Esophagus squamous epithelium (tissue), 5 donors: ENCODE data around the gene CPNE6. TPM values are rescaled to one million over a fixed set of nuclear protein-coding genes. Genes with fewer than 3 reads are reported as not detected.

Experiments
- DNase-seq: peaks from one replicate; lab custom pipeline; 2025; lab: John Stamatoyannopoulos, UW
- H3K27ac ChIP-seq, 4 donors: fragments of 200-600 bp; sonication (generic); one replicate each; pipeline ENCODE4 v1.5.1; 2016 to 2019; ENCODE audit warnings: mild to moderate bottlenecking in 1 of 4
- H3K27me3 ChIP-seq, 4 donors: fragments of 200-600 bp; sonication (generic); 1 replicate in 3 of 4; 2 replicates in 1 of 4; pipeline versions ENCODE4 v1.5.1 to v1.6.0; 2017 to 2021; ENCODE audit warnings: antibody characterized with exemption in 1 of 4
- H3K36me3 ChIP-seq, 3 donors: fragments of 200-600 bp; sonication (generic); one replicate each; pipeline ENCODE4 v1.5.1; 2016 to 2019
- H3K4me1 ChIP-seq, 3 donors: fragments of 200-600 bp; sonication (generic); one replicate each; pipeline ENCODE4 v1.5.1; 2017 to 2019
- H3K4me3 ChIP-seq, 4 donors: fragments of 200-600 bp; sonication (generic); 1 replicate in 3 of 4; 2 replicates in 1 of 4; pipeline ENCODE4 v1.5.1; 2016 to 2019; ENCODE audit warnings: mild to moderate bottlenecking in 2 of 4, moderate library complexity in 1 of 4
- H3K9me3 ChIP-seq, 3 donors: fragments of 200-600 bp; sonication (generic); one replicate each; pipeline ENCODE4 v1.5.1; 2016 to 2019
- POLR2A ChIP-seq, 4 donors: fragments of 450-650 bp; IDR thresholded peaks; one replicate each; pipeline ENCODE4 v1.6.1; 2017; ENCODE audit warnings: antibody characterized with exemption in 4 of 4, mild to moderate bottlenecking in 4 of 4, moderate library complexity in 3 of 4
- WGBS, 2 donors: methylation state at CpG; one replicate each; pipeline ENCODE4 v1.1.5; 2018; 5-methylcytosine and 5-hydroxymethylcytosine counted together
- intact Hi-C: fragments of 100-400 bp; cut with DNase I; formaldehyde crosslinking; loops from one replicate; pipeline ENCODE4 v1.15.0; 2022
- total RNA-seq, 4 donors: library from RNA; depleted of rRNA; stranded (reverse); fragments of >200 nt; gene quantifications; one replicate each; pipeline ENCODE4 v1.1.0, GENCODE V29; 2016
- TF ChIP-seq, protein P1 (sequence below), 6 experiments: fragments of 450-650 bp in 4 of 6; fragments of 200-600 bp in 2 of 6; sonication (generic) in 2 of 6; IDR thresholded peaks; one replicate each; pipeline ENCODE4 v1.5.1; 2016 to 2019; ENCODE audit warnings: antibody characterized with exemption in 6 of 6, mild to moderate bottlenecking in 4 of 6, moderate library complexity in 4 of 6
- donor health status: DM: yes; HTN: yes; CAD: no.

The CPNE6 gene
- total RNA-seq, 4 donors from 2014 or later: not detected

DNA sequence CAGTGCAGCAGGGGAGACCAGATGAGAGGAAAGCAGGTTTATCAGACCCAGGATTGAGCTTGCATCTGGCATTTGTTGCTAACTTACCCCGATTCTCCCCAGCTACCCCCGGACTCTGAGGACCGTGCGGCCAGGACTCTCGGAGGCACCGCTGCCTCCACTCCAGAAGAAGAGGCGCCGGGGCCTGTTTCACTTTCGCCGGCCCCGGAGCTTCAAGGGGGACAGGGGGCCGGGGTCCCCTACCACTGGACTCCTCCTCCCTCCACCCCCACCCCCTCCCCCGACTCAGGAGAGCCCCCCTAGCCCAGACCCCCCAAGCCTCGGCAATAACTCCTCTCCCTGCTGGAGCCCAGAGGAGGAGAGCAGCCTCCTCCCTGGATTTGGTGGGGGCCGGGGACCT is 6.5 kb upstream of the CPNE6 start:
- TF ChIP-seq, protein P1, sequence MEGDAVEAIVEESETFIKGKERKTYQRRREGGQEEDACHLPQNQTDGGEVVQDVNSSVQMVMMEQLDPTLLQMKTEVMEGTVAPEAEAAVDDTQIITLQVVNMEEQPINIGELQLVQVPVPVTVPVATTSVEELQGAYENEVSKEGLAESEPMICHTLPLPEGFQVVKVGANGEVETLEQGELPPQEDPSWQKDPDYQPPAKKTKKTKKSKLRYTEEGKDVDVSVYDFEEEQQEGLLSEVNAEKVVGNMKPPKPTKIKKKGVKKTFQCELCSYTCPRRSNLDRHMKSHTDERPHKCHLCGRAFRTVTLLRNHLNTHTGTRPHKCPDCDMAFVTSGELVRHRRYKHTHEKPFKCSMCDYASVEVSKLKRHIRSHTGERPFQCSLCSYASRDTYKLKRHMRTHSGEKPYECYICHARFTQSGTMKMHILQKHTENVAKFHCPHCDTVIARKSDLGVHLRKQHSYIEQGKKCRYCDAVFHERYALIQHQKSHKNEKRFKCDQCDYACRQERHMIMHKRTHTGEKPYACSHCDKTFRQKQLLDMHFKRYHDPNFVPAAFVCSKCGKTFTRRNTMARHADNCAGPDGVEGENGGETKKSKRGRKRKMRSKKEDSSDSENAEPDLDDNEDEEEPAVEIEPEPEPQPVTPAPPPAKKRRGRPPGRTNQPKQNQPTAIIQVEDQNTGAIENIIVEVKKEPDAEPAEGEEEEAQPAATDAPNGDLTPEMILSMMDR (IDR thresholded peaks at IDR 0.05): no peak
- 91 to 94% methylated on average over 8 of the region's 15 CpGs for WGBS, 2 donors
- Histone ChIP-seq H3K27me3 (peaks cover 0 to 7% (median 0%) of the 10 kb centered on the region in 4 donors), H3K4me3 (no peak overlapping the region), H3K4me1 (no peaks in the 10 kb centered on the region), H3K27ac (no peak overlapping the region), H3K36me3 (no peaks in the 10 kb centered on the region), H3K9me3 (no peaks in the 10 kb centered on the region)
- intact Hi-C loops: no loop called here
- DNase-seq: no peak

DNA sequence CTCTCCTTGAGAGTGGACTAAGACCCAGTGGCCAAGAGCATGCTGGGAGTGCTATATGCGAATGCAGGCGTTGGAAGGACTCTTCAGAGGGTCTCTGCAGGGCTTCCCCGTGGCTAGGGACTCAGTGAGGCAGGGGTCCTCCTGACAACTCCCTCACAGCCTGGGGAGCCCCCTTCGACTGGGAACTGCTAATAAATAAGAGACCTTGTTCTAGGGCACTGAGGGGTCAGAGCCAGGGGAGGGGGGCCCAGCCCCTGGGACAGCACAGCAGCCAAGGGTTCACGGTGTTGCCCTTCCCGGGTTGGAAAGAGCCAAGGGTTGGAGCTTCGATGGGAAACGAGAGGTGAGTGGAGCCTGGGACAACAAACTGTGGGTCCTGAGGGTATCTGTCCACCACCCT is 6.0 kb upstream of the CPNE6 start:
- no peak overlapping the region for H3K4me3 ChIP-seq
- peaks cover 0 to 7% (median 0%) of the 10 kb centered on the region in 4 donors for H3K27me3 ChIP-seq
- no peak overlapping the region for H3K27ac ChIP-seq
- H3K36me3 ChIP-seq: no peaks in the 10 kb centered on the region
- TF ChIP-seq, protein P1 (IDR thresholded peaks at IDR 0.05): no peak
- no peak for TF ChIP-seq POLR2A (IDR thresholded peaks at IDR 0.05)
- no peaks in the 10 kb centered on the region for H3K9me3 ChIP-seq
- H3K4me1 ChIP-seq: no peaks in the 10 kb centered on the region
- no peak for DNase-seq
- 44 to 63% methylated on average over 3 to 8 of the region's 8 CpGs for WGBS, 2 donors
- intact Hi-C loops: no loop called here

DNA sequence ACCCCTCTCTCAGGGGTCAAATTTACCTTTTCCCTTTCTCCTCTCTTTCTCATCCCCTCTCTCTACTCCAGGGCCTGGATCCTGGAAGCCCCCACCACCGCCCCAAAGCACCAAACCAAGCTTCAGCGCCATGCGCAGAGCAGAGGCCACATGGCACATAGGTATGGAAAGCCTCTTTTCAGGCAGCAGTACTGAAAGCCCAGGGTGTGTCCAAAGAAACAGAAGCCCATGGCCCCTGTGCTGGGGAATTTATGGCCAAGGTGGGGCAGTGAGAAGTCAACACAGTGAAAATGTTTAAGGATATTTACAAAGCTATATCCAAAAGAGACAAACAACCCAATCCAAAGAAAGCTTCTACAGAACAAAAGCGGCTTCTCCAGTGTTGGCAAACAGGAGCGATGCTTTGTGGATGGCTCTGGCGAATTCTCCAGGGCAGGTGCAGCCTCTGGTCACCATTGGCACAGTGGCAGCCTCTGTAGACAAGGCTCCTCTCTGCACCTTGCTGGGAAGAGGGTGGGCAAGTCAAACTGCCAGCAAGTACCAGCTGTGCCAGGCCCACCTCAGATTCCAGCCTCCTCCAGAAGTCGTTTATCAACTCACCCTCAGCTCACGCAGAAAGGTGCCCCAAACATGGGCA is 4.7 kb upstream of the CPNE6 start:
- H3K36me3 ChIP-seq: no peaks in the 10 kb centered on the region
- WGBS, 2 donors: 72 to 82% methylated on average over 5 of the region's 8 CpGs
- no peak for DNase-seq

DNA sequence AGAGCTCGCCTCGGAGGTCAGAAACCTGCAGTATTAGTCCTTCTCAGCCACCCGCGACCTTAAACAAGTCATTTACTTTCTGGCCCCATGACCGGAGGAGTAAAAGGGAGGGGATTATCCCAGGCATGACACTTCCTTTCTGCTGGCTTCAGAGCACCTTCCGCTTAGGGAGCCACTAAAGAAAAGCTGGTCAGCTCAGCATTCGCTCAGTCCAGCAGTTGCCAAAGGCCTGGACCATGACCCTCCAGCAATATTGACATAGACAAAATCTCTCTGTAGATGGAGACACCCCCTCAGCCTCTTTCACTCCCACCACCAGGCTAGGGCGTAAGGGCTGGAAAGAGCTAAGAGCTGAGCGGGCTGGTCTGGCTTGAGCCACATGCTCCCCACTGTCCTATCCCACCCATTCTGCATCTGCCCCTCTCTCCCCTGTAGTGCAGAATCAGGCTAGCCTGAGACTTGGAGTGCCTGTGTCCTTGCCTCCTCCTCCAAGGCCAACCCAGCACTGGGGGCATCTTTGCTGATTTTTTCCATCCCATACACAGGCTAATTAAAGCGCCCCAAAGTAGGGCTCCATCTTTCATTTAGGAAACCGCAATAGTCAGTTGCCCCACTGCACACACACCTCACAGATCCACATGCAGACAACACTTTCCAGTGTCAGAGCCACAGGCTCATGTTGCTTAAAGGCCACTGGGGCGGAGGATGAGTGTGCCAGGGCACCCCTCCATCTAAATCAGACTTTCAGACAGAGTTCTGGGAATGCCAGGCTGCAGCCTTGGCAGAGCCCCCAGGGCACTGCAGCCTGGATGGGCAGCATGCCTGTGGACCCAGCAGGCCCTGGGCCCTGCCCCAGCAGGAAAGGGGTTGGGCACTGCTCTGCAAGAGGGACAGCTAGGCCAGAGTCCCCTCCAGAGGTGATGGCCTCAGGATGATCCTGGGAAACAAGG is 4.0 kb upstream of the CPNE6 start:
- Histone ChIP-seq H3K36me3 (no peaks in the 10 kb centered on the region), H3K27ac (no peak overlapping the region), H3K4me1 (peaks cover 0 to 13% (median 7%) of the 10 kb centered on the region in 3 donors), H3K27me3 (peaks cover 0 to 21% (median 0%) of the 10 kb centered on the region in 4 donors), H3K9me3 (no peaks in the 10 kb centered on the region), H3K4me3 (no peak overlapping the region)
- 85 to 95% methylated on average over 7 to 11 of the region's 12 CpGs for WGBS, 2 donors
- intact Hi-C loops: no loop called here
- no peak for DNase-seq
- TF ChIP-seq, protein P1 (IDR thresholded peaks at IDR 0.05): no peak
- TF ChIP-seq POLR2A (IDR thresholded peaks at IDR 0.05): no peak

More for the DNA sequence above, 4.7 kb upstream of the CPNE6 start:
- no peak overlapping the region for H3K4me3 ChIP-seq
- TF ChIP-seq, protein P1 (IDR thresholded peaks at IDR 0.05): no peak
- TF ChIP-seq POLR2A (IDR thresholded peaks at IDR 0.05): no peak
- intact Hi-C loops: no loop called here
- no peak overlapping the region for H3K27ac ChIP-seq
- no peaks in the 10 kb centered on the region for H3K9me3 ChIP-seq
- H3K4me1 ChIP-seq: peaks cover 0 to 5% (median 0%) of the 10 kb centered on the region in 3 donors
- H3K27me3 ChIP-seq: peaks cover 0 to 13% (median 0%) of the 10 kb centered on the region in 4 donors
